Rectal smooth muscle tissue (tissue), 1 donor: Measurements from ENCODE around the gene AQP12A.
"Not testable (repeated sequence)": the region's sequence is repeated elsewhere in the genome, so short reads cannot be mapped to it uniquely, and the experiment has no call there.

ENCODE experiments used
- H3K27ac ChIP-seq: one replicate; pipeline ENCODE4 v1.7.0; 2013; ENCODE audit warnings: low read depth, low read length, inconsistent platforms
- H3K27me3 ChIP-seq: one replicate; pipeline ENCODE4 v1.7.0; 2013; ENCODE audit warnings: low read length; ENCODE audit not compliant: control insufficient read depth, insufficient read depth
- H3K36me3 ChIP-seq: one replicate; pipeline ENCODE4 v1.7.0; 2013; ENCODE audit warnings: low read length; ENCODE audit not compliant: control insufficient read depth, insufficient read depth
- H3K4me1 ChIP-seq: one replicate; pipeline ENCODE4 v1.7.0; 2013; ENCODE audit warnings: low read length; ENCODE audit not compliant: control insufficient read depth, insufficient read depth
- H3K4me3 ChIP-seq: one replicate; pipeline ENCODE4 v1.7.0; 2013; ENCODE audit warnings: low read length
- H3K9ac ChIP-seq: one replicate; pipeline ENCODE4 v1.7.0; 2013; ENCODE audit warnings: low read length

The AQP12A gene

DNA sequence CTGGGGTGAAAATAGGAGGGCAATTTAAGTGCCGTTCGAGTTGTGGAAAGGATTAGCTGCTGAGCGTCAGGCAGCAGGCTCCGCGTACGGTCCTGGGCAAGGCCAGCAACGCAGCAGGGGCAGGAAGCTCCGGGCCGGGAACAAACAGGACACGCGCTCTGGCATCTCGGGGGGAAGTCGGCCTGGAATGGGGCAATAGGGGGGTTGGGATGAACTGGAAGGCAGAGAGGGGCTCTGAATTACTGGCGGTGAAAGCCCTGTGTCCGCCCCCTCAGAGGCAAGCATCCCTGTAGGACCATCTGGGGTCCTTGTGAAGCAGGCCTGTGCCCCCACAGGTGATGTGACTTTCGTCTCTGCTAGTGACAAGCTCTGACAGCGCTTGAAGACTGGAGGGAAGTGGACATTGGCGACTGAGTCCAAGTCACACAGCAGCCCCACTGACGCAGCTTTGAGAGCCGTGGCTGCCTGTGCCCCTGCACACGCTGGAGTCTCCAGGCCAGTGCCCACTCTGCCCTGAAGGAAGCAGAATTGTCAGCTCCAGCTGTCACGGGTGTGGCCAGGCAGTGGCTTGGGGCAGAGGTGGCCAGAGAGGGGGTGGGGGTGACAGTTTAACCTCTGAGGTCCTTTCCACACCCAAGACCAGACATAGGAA, 44.0 kb upstream of the AQP12A start:
- H3K4me3 ChIP-seq, result no peak overlapping the region
- H3K36me3 ChIP-seq, result no peaks in the 10 kb centered on the region
- H3K9ac ChIP-seq, result no peak overlapping the region
- no peaks in the 10 kb centered on the region for H3K4me1 ChIP-seq
- no peak overlapping the region for H3K27ac ChIP-seq
- H3K27me3 ChIP-seq, result peaks cover 32% of the 10 kb centered on the region

DNA sequence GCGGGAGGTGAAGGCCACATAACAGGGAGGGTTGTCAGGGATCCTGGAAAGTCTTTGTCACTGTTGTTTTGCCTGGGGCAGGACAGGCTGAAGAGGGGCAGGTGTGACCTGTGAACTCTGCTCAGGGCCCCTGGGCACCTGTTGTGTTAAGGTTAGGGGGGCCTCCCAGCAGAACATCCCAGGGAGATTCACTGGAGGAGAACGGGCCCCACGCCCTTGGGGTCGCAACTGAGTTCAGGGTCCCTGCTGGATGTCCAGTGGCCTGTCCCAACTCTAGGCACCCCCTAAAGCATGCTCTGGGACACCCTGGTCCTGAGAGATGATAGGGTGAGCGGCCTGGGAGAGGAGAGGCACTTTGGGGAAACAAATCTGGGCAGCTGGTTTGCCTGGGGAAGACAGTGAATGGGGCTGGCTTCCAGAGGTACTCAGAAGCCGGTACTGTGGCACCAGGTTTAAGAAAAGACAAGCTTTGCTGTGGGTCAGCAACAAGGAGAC, 43.5 kb upstream of the AQP12A start:
- no peak overlapping the region for H3K4me3 ChIP-seq
- no peaks in the 10 kb centered on the region for H3K36me3 ChIP-seq
- no peak overlapping the region for H3K27ac ChIP-seq
- no peaks in the 10 kb centered on the region for H3K4me1 ChIP-seq
- peaks cover 32% of the 10 kb centered on the region for H3K27me3 ChIP-seq
- H3K9ac ChIP-seq, result no peak overlapping the region

GRCh38 chr2:240648650-240649275, 42.9 kb upstream of the AQP12A start:
- peaks cover 29% of the 10 kb centered on the region for H3K27me3 ChIP-seq
- H3K4me3 ChIP-seq, result no peak overlapping the region
- H3K9ac ChIP-seq, result no peak overlapping the region
- H3K27ac ChIP-seq, result no peak overlapping the region
- H3K36me3 ChIP-seq, result no peaks in the 10 kb centered on the region
- no peaks in the 10 kb centered on the region for H3K4me1 ChIP-seq

GRCh38 chr2:240649331-240649730, 42.3 kb upstream of the AQP12A start:
- H3K9ac ChIP-seq, result no peak overlapping the region
- H3K36me3 ChIP-seq, result no peaks in the 10 kb centered on the region
- H3K4me1 ChIP-seq, result no peaks in the 10 kb centered on the region
- H3K27me3 ChIP-seq, result peaks cover 24% of the 10 kb centered on the region
- H3K27ac ChIP-seq, result no peak overlapping the region
- no peak overlapping the region for H3K4me3 ChIP-seq

DNA sequence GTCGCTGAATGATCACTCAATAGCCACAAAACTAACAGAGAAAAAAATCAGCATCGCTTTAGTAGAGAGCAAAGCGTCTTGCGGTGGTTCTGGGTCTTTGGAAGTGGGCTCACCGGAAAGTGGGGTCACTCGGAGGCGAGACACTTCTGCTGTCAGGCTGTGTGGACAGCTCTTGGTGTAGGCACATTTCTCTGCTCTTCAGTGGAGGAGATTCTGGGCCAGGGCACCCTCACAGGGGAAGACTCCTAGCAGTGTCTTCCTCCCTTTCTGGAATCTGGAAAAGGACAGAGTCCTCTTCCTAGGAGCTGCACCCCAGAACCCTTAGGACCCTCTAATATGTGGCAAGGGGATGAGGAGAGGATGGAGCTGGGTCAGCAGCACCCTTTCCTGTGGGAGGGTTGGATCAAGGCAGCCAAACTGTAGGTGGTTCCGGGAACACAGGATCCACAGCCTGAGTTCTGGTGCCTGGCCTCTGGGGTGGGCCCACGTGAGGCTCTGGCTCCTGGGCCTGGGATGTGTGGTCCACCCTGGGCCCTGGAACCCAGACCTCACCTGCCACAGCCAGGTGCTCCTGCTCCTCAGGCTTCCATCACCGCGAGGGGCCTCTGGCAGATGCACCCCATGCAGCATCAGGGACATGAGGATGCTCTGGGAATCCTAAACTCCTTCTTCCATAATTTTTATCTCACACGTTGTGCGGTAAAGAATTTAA, 41.3 kb upstream of the AQP12A start:
- Histone ChIP-seq H3K27me3 (peaks cover 18% of the 10 kb centered on the region), H3K4me3 (no peak overlapping the region), H3K36me3 (no peaks in the 10 kb centered on the region), H3K4me1 (no peaks in the 10 kb centered on the region), H3K9ac (no peak overlapping the region), H3K27ac (no peak overlapping the region)

GRCh38 chr2:240651185-240651584, 40.5 kb upstream of the AQP12A start:
- Histone ChIP-seq H3K4me1 (no peaks in the 10 kb centered on the region), H3K27me3 (peaks cover 18% of the 10 kb centered on the region), H3K36me3 (no peaks in the 10 kb centered on the region), H3K27ac (no peak overlapping the region), H3K9ac (no peak overlapping the region), H3K4me3 (no peak overlapping the region)

DNA sequence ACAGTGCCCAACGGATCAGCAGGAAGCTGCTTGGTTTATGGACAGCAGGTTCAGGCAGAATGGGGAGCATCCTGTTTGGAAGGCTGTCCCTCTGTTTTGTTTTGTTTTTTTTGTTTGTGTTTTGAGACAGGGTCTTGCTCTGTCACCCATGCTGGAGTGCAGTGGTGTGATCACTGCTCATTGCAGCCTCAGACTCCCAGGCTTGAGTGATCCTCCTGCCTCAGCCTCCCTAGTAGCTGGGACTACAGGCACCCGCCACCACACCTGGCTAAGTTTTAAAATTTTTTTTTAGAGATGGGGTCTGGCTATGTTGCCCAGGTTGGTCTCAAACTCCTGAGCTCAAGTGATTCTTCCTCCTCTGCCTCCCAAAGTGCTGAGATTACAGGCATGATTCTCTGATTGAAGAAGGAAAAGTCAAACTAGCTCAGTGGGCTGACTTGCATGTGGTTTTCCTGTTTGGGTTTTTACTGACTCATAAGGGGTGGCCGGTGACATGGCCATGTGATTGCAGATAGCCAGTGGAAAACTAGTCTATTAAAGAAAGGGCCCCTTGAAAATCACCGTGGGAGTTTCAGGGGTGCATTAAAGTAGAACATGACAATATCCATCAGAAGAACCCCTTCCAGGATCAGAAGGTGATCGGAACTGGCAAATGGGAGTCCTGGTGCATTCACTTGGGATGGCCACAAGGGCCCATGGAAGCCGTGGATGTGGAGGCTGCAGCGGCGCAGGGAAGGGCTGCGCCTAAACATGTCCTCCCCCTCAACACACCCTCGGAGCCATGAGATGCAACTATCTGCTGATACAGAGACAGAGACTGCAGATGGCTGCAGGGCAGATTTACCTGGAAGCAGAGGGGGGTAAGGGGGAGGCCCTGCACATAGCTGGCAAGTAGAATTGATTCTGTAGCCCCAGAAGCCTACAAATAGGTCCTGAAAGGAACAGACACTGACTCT, 35.5 kb upstream of the AQP12A start:
- Histone ChIP-seq H3K9ac (no peak overlapping the region), H3K4me3 (no peak overlapping the region), H3K27ac (no peak overlapping the region), H3K27me3 (no peaks in the 10 kb centered on the region), H3K36me3 (no peaks in the 10 kb centered on the region), H3K4me1 (no peaks in the 10 kb centered on the region)

- not testable (repeated sequence) for H3K9ac ChIP-seq, H3K27me3 ChIP-seq, H3K27ac ChIP-seq, H3K4me3 ChIP-seq, H3K36me3 ChIP-seq, H3K4me1 ChIP-seq
These were observed 31.8 kb upstream of the AQP12A start for GRCh38 chr2:240659883-240660282.

- H3K27me3 ChIP-seq, result no peaks in the 10 kb centered on the region
- no peak overlapping the region for H3K9ac ChIP-seq
These were observed 29.0 kb upstream of the AQP12A start for GRCh38 chr2:240662681-240663080.

GRCh38 chr2:240663546-240664190, 28.0 kb upstream of the AQP12A start:
- Histone ChIP-seq H3K36me3 (no peaks in the 10 kb centered on the region), H3K4me3 (no peak overlapping the region), H3K4me1 (no peaks in the 10 kb centered on the region), H3K27me3 (no peaks in the 10 kb centered on the region), H3K27ac (no peak overlapping the region), H3K9ac (no peak overlapping the region)

More at GRCh38 chr2:240662681-240663080, 29.0 kb upstream of the AQP12A start:
- Histone ChIP-seq H3K4me1 (no peaks in the 10 kb centered on the region), H3K36me3 (no peaks in the 10 kb centered on the region), H3K4me3 (no peak overlapping the region), H3K27ac (no peak overlapping the region)

DNA sequence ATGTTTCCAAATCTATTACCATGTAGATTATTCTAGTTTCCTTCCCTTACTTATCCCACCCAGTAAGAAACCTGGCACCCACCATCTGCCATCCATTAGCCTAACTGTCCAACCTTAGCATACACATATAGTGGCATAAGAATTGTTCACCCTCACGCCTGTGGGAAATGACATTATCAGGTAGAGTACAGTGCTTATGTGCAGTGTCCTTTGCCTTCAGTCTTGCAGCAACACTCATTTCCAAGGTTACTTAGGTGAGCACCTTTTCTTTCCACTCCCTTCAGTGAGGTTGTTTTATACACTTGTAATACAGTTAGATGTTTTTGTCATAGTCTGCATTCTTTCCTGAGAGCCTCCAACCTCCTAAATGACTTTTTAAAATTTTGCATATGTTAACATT, 27.0 kb upstream of the AQP12A start:
- no peak overlapping the region for H3K4me3 ChIP-seq
- H3K9ac ChIP-seq, result no peak overlapping the region
- H3K4me1 ChIP-seq, result no peaks in the 10 kb centered on the region
- H3K27me3 ChIP-seq, result no peaks in the 10 kb centered on the region
- H3K27ac ChIP-seq, result no peak overlapping the region
- no peaks in the 10 kb centered on the region for H3K36me3 ChIP-seq
